Upper lobe of left lung (tissue), 4 donors: Measurements from ENCODE around the gene UVSSA.

ENCODE experiments used
- CTCF ChIP-seq, 6 experiments: fragments of 450-650 bp in 4 of 6; fragments of 200-600 bp in 2 of 6; sonication (generic) in 2 of 6; IDR thresholded peaks; one replicate each; pipeline ENCODE4 v1.5.1; 2016 to 2019; ENCODE audit warnings: antibody characterized with exemption in 6 of 6
- POLR2A ChIP-seq, 4 donors: fragments of 450-650 bp; IDR thresholded peaks; one replicate each; pipeline ENCODE4 v1.5.1; 2016 to 2017; ENCODE audit warnings: antibody characterized with exemption in 4 of 4, mild to moderate bottlenecking in 2 of 4
- POLR2AphosphoS5 ChIP-seq, 2 donors: sonication (generic); formaldehyde crosslinking; IDR thresholded peaks; one replicate each; pipeline ENCODE4 v1.5.1; 2017; ENCODE audit warnings: antibody characterized with exemption in 2 of 2

GRCh38 chr4:1297456-1298325, 49.3 kb upstream of the UVSSA start:
- no peak for TF ChIP-seq CTCF (IDR thresholded peaks at IDR 0.05)
- TF ChIP-seq POLR2A (IDR thresholded peaks at IDR 0.05): no peak
- TF ChIP-seq POLR2AphosphoS5 (IDR thresholded peaks at IDR 0.05): no peak
